Measurements from ENCODE around the gene TTYH3.
A peak's percentile ranks its signal among the peaks of the same experiment; 100 is the strongest.

TTYH3 gene

GRCh38 chr7:2639695-2640481 is 8.1 kb downstream of the TTYH3 start:
- H3K4me1 ChIP-seq (ENCODE audit: control insufficient read depth, insufficient read depth, low read length): peaks cover 33% of the 10 kb centered on the region
- H3K9me3 ChIP-seq (ENCODE audit: control insufficient read depth, insufficient read depth, low read depth, low read length): no peaks in the 10 kb centered on the region
- H3K27me3 ChIP-seq (ENCODE audit: control insufficient read depth, insufficient read depth, low read length): no peaks in the 10 kb centered on the region
- peaks cover 12% of the 10 kb centered on the region for H3K36me3 ChIP-seq (ENCODE audit: control insufficient read depth, insufficient read depth, low read length)
- no peak overlapping the region for H3K9ac ChIP-seq (ENCODE audit: low read length)
- H3K4me3 ChIP-seq (ENCODE audit: low read depth, low read length): no peak overlapping the region
- H3K27ac ChIP-seq (ENCODE audit: low read depth, low read length): no peak overlapping the region; the same call in 1 of the 2 replicates

- Histone ChIP-seq H3K27ac (ENCODE audit: low read depth, low read length) (no peak overlapping the region), H3K9me3 (ENCODE audit: control insufficient read depth, insufficient read depth, low read depth, low read length) (no peaks in the 10 kb centered on the region), H3K27me3 (ENCODE audit: control insufficient read depth, insufficient read depth, low read length) (no peaks in the 10 kb centered on the region), H3K9ac (ENCODE audit: low read length) (peak overlapping the region; percentile 0), H3K4me3 (ENCODE audit: low read depth, low read length) (no peak overlapping the region), H3K36me3 (ENCODE audit: control insufficient read depth, insufficient read depth, low read length) (peaks cover 10% of the 10 kb centered on the region), H3K4me1 (ENCODE audit: control insufficient read depth, insufficient read depth, low read length) (peaks cover 38% of the 10 kb centered on the region)
These were observed 8.7 kb downstream of the TTYH3 start for GRCh38 chr7:2640482-2640830.

GRCh38 chr7:2640846-2641316 is 9.1 kb downstream of the TTYH3 start:
- H3K27me3 ChIP-seq (ENCODE audit: control insufficient read depth, insufficient read depth, low read length): no peaks in the 10 kb centered on the region
- H3K27ac ChIP-seq (ENCODE audit: low read depth, low read length): peak overlapping the region; percentile 59
- H3K4me3 ChIP-seq (ENCODE audit: low read depth, low read length): no peak overlapping the region
- peaks cover 7% of the 10 kb centered on the region for H3K36me3 ChIP-seq (ENCODE audit: control insufficient read depth, insufficient read depth, low read length)
- H3K9me3 ChIP-seq (ENCODE audit: control insufficient read depth, insufficient read depth, low read depth, low read length): no peaks in the 10 kb centered on the region
- peaks cover 41% of the 10 kb centered on the region for H3K4me1 ChIP-seq (ENCODE audit: control insufficient read depth, insufficient read depth, low read length)
- H3K9ac ChIP-seq (ENCODE audit: low read length): peak overlapping the region; percentile 0

- peak overlapping the region; percentile 31 for H3K9ac ChIP-seq (ENCODE audit: low read length)
- peaks cover 3% of the 10 kb centered on the region for H3K36me3 ChIP-seq (ENCODE audit: control insufficient read depth, insufficient read depth, low read length)
- no peaks in the 10 kb centered on the region for H3K9me3 ChIP-seq (ENCODE audit: control insufficient read depth, insufficient read depth, low read depth, low read length)
- peaks cover 44% of the 10 kb centered on the region for H3K4me1 ChIP-seq (ENCODE audit: control insufficient read depth, insufficient read depth, low read length)
- peak overlapping the region; percentile 28; the same call in 1 of the 2 replicates for H3K4me3 ChIP-seq (ENCODE audit: low read depth, low read length)
- H3K27ac ChIP-seq (ENCODE audit: low read depth, low read length): peak overlapping the region; percentile 59
- no peaks in the 10 kb centered on the region for H3K27me3 ChIP-seq (ENCODE audit: control insufficient read depth, insufficient read depth, low read length)
These were observed 9.9 kb downstream of the TTYH3 start for GRCh38 chr7:2641406-2642393.

- no peaks in the 10 kb centered on the region for H3K27me3 ChIP-seq (ENCODE audit: control insufficient read depth, insufficient read depth, low read length)
- no peaks in the 10 kb centered on the region for H3K9me3 ChIP-seq (ENCODE audit: control insufficient read depth, insufficient read depth, low read depth, low read length)
- H3K36me3 ChIP-seq (ENCODE audit: control insufficient read depth, insufficient read depth, low read length): peaks cover 18% of the 10 kb centered on the region
- H3K4me3 ChIP-seq (ENCODE audit: low read depth, low read length): no peak overlapping the region
- no peak overlapping the region for H3K9ac ChIP-seq (ENCODE audit: low read length)
- H3K4me1 ChIP-seq (ENCODE audit: control insufficient read depth, insufficient read depth, low read length): peaks cover 45% of the 10 kb centered on the region
- peak overlapping the region; percentile 35; the same call in 1 of the 2 replicates for H3K27ac ChIP-seq (ENCODE audit: low read depth, low read length)
These were observed 11.8 kb downstream of the TTYH3 start for GRCh38 chr7:2643386-2644219.

- H3K27ac ChIP-seq (ENCODE audit: low read depth, low read length): peak overlapping the region; percentile 82
- no peak overlapping the region for H3K4me3 ChIP-seq (ENCODE audit: low read depth, low read length)
- H3K4me1 ChIP-seq (ENCODE audit: control insufficient read depth, insufficient read depth, low read length): peaks cover 45% of the 10 kb centered on the region
- no peaks in the 10 kb centered on the region for H3K27me3 ChIP-seq (ENCODE audit: control insufficient read depth, insufficient read depth, low read length)
- H3K36me3 ChIP-seq (ENCODE audit: control insufficient read depth, insufficient read depth, low read length): peaks cover 22% of the 10 kb centered on the region
- H3K9ac ChIP-seq (ENCODE audit: low read length): no peak overlapping the region
- H3K9me3 ChIP-seq (ENCODE audit: control insufficient read depth, insufficient read depth, low read depth, low read length): no peaks in the 10 kb centered on the region
These were observed 12.4 kb downstream of the TTYH3 start for GRCh38 chr7:2644220-2644561.

- H3K27me3 ChIP-seq (ENCODE audit: control insufficient read depth, insufficient read depth, low read length): no peaks in the 10 kb centered on the region
- peaks cover 27% of the 10 kb centered on the region for H3K36me3 ChIP-seq (ENCODE audit: control insufficient read depth, insufficient read depth, low read length)
- H3K9ac ChIP-seq (ENCODE audit: low read length): peak overlapping the region; percentile 68
- H3K4me3 ChIP-seq (ENCODE audit: low read depth, low read length): no peak overlapping the region
- peak overlapping the region; percentile 82 for H3K27ac ChIP-seq (ENCODE audit: low read depth, low read length)
- no peaks in the 10 kb centered on the region for H3K9me3 ChIP-seq (ENCODE audit: control insufficient read depth, insufficient read depth, low read depth, low read length)
- H3K4me1 ChIP-seq (ENCODE audit: control insufficient read depth, insufficient read depth, low read length): peaks cover 45% of the 10 kb centered on the region
These were observed 12.9 kb downstream of the TTYH3 start for GRCh38 chr7:2644562-2645273.

GRCh38 chr7:2645274-2645868 is 13.6 kb downstream of the TTYH3 start:
- H3K9me3 ChIP-seq (ENCODE audit: control insufficient read depth, insufficient read depth, low read depth, low read length): no peaks in the 10 kb centered on the region

GRCh38 chr7:2646336-2646679 is 14.5 kb downstream of the TTYH3 start:
- peak overlapping the region; percentile 88 for H3K27ac ChIP-seq (ENCODE audit: low read depth, low read length)

More at GRCh38 chr7:2645274-2645868, 13.6 kb downstream of the TTYH3 start:
- Histone ChIP-seq H3K27me3 (ENCODE audit: control insufficient read depth, insufficient read depth, low read length) (no peaks in the 10 kb centered on the region), H3K27ac (ENCODE audit: low read depth, low read length) (peak overlapping the region; percentile 57), H3K4me1 (ENCODE audit: control insufficient read depth, insufficient read depth, low read length) (peaks cover 44% of the 10 kb centered on the region), H3K4me3 (ENCODE audit: low read depth, low read length) (0 out of 2 replicates have a peak overlapping the region, but pooled peaks have one; percentile 13), H3K36me3 (ENCODE audit: control insufficient read depth, insufficient read depth, low read length) (peaks cover 33% of the 10 kb centered on the region), H3K9ac (ENCODE audit: low read length) (peak overlapping the region; percentile 68)

More at GRCh38 chr7:2646336-2646679, 14.5 kb downstream of the TTYH3 start:
- H3K4me3 ChIP-seq (ENCODE audit: low read depth, low read length): peak overlapping the region; percentile 53
- peak overlapping the region; percentile 34 for H3K9ac ChIP-seq (ENCODE audit: low read length)
- H3K27me3 ChIP-seq (ENCODE audit: control insufficient read depth, insufficient read depth, low read length): no peaks in the 10 kb centered on the region
- H3K9me3 ChIP-seq (ENCODE audit: control insufficient read depth, insufficient read depth, low read depth, low read length): no peaks in the 10 kb centered on the region
- peaks cover 36% of the 10 kb centered on the region for H3K36me3 ChIP-seq (ENCODE audit: control insufficient read depth, insufficient read depth, low read length)
- H3K4me1 ChIP-seq (ENCODE audit: control insufficient read depth, insufficient read depth, low read length): peaks cover 37% of the 10 kb centered on the region

All from HUES6 (cell line).